Left lung (tissue), 10 donors: Measurements from ENCODE around the gene PTPRN2. TPM values are rescaled to one million over a fixed set of nuclear protein-coding genes. Genes with fewer than 3 reads are reported as not detected.

Experiments used
- ATAC-seq: fragments of 200-7000 bp; cut with Tn5 transposase; one replicate; pipeline ENCODE4 v1.9.1; 2020; ENCODE audit warnings: moderate library complexity
- DNase-seq, 4 donors: peaks; one replicate each; pipeline ENCODE4 v3.0.0-alpha.2; 2013 to 2020
- H3K27ac ChIP-seq, 2 donors: fragments of 200-600 bp; sonication (generic) in 1 of 2; one replicate each; pipeline versions ENCODE4 v1.5.0 to v1.8.0; 2020 to 2021
- H3K27me3 ChIP-seq, 2 donors: fragments of 200-600 bp; sonication (generic) in 1 of 2; one replicate each; pipeline versions ENCODE4 v1.5.0 to v1.8.0; 2020 to 2021
- H3K36me3 ChIP-seq, 2 donors: fragments of 200-600 bp; sonication (generic) in 1 of 2; one replicate each; pipeline versions ENCODE4 v1.5.0 to v1.8.0; 2020 to 2021
- H3K4me1 ChIP-seq, 2 donors: fragments of 200-600 bp; one replicate each; pipeline ENCODE4 v1.8.0; 2021
- H3K4me3 ChIP-seq, 2 donors: fragments of 200-600 bp; sonication (generic) in 1 of 2; one replicate each; pipeline versions ENCODE4 v1.5.0 to v1.8.0; 2020 to 2021; ENCODE audit warnings: mild to moderate bottlenecking in 1 of 2
- H3K9me3 ChIP-seq, 2 donors: fragments of 200-600 bp; sonication (generic) in 1 of 2; one replicate each; pipeline versions ENCODE4 v1.5.0 to v1.8.0; 2020 to 2021
- intact Hi-C, 2 donors: fragments of 100-400 bp; cut with DNase I; formaldehyde crosslinking; loops; one replicate each; pipeline versions ENCODE4 v1.11.2 to v1.14.2; 2022
- polyA plus RNA-seq, 6 donors: library from polyadenylated mRNA; unstranded; fragments of 120-200 nt; gene quantifications; one replicate each; pipeline ENCODE4 v1.2.1, GENCODE V29; 2013; ENCODE audit not compliant: insufficient read length in 6 of 6
- total RNA-seq, 2 donors: library from RNA; stranded (reverse); fragmentation: NEBNext Ultra II Directional; extraction: Animal tissue kit (Norgen Biotek cat#: 25700); gene quantifications; one replicate each; pipeline ENCODE4 v1.2.1, GENCODE V29; 2021
- TF ChIP-seq, protein P1 (sequence below), 2 donors: fragments of 200-600 bp; sonication (generic) in 1 of 2; IDR thresholded peaks; one replicate each; pipeline versions ENCODE4 v1.5.0 to v1.8.0; 2021; ENCODE audit warnings: antibody characterized with exemption in 2 of 2
- donor health status: DM: no; HTN: yes; CAD: no.
- donor health status: DM: no; HTN: no; CAD: no.

The PTPRN2 gene
- total and polyA plus RNA-seq, 8 donors = 4.0 to 7.8 (median 6.8) TPM

- DNase-seq = no peak
- TF ChIP-seq, protein P1, sequence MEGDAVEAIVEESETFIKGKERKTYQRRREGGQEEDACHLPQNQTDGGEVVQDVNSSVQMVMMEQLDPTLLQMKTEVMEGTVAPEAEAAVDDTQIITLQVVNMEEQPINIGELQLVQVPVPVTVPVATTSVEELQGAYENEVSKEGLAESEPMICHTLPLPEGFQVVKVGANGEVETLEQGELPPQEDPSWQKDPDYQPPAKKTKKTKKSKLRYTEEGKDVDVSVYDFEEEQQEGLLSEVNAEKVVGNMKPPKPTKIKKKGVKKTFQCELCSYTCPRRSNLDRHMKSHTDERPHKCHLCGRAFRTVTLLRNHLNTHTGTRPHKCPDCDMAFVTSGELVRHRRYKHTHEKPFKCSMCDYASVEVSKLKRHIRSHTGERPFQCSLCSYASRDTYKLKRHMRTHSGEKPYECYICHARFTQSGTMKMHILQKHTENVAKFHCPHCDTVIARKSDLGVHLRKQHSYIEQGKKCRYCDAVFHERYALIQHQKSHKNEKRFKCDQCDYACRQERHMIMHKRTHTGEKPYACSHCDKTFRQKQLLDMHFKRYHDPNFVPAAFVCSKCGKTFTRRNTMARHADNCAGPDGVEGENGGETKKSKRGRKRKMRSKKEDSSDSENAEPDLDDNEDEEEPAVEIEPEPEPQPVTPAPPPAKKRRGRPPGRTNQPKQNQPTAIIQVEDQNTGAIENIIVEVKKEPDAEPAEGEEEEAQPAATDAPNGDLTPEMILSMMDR (IDR thresholded peaks at IDR 0.05) = no peak
- Histone ChIP-seq H3K27ac (no peak overlapping the region), H3K27me3 (no peaks in the 10 kb centered on the region), H3K4me3 (no peak overlapping the region), H3K9me3 (peaks cover 0 to 3% of the 10 kb centered on the region in 2 donors), H3K4me1 (no peaks in the 10 kb centered on the region), H3K36me3 (no peaks in the 10 kb centered on the region)
- no peak for ATAC-seq
- intact Hi-C loops = no loop called here
Observed at GRCh38 chr7:157926107-157926506, 661.5 kb downstream of the PTPRN2 start.

GRCh38 chr7:157925383-157925875, 662.2 kb downstream of the PTPRN2 start:
- peaks cover 0 to 3% of the 10 kb centered on the region in 2 donors for H3K9me3 ChIP-seq
- H3K27ac ChIP-seq = no peak overlapping the region
- H3K27me3 ChIP-seq = no peaks in the 10 kb centered on the region
- intact Hi-C loops = no loop called here
- H3K36me3 ChIP-seq = no peaks in the 10 kb centered on the region
- no peak for DNase-seq
- no peaks in the 10 kb centered on the region for H3K4me1 ChIP-seq
- no peak overlapping the region for H3K4me3 ChIP-seq
- ATAC-seq = no peak
- TF ChIP-seq, protein P1 (IDR thresholded peaks at IDR 0.05) = no peak

GRCh38 chr7:157923903-157924630, 663.6 kb downstream of the PTPRN2 start:
- TF ChIP-seq, protein P1 (IDR thresholded peaks at IDR 0.05) = no peak
- Histone ChIP-seq H3K36me3 (no peaks in the 10 kb centered on the region), H3K9me3 (peaks cover 0 to 3% of the 10 kb centered on the region in 2 donors), H3K4me3 (no peak overlapping the region), H3K27me3 (no peaks in the 10 kb centered on the region), H3K4me1 (no peaks in the 10 kb centered on the region), H3K27ac (no peak overlapping the region)
- DNase-seq (no peak), ATAC-seq (no peak)
- intact Hi-C loops = no loop called here

GRCh38 chr7:157922576-157922975, 665.0 kb downstream of the PTPRN2 start:
- H3K27me3 ChIP-seq = no peaks in the 10 kb centered on the region
- H3K4me1 ChIP-seq = no peaks in the 10 kb centered on the region
- H3K9me3 ChIP-seq = peaks cover 0 to 3% of the 10 kb centered on the region in 2 donors
- DNase-seq = no peak
- intact Hi-C loops = no loop called here
- no peak overlapping the region for H3K27ac ChIP-seq
- no peak overlapping the region for H3K4me3 ChIP-seq
- TF ChIP-seq, protein P1 (IDR thresholded peaks at IDR 0.05) = no peak
- no peak for ATAC-seq
- no peaks in the 10 kb centered on the region for H3K36me3 ChIP-seq

- TF ChIP-seq, protein P1 (IDR thresholded peaks at IDR 0.05) = no peak
- H3K9me3 ChIP-seq = peaks cover 0 to 23% of the 10 kb centered on the region in 2 donors
- no peak overlapping the region for H3K4me3 ChIP-seq
- no peaks in the 10 kb centered on the region for H3K4me1 ChIP-seq
- DNase-seq = no peak
- H3K27ac ChIP-seq = no peak overlapping the region
- H3K36me3 ChIP-seq = no peaks in the 10 kb centered on the region
- intact Hi-C loops = no loop called here
- no peaks in the 10 kb centered on the region for H3K27me3 ChIP-seq
- no peak for ATAC-seq
Observed at GRCh38 chr7:157918326-157919080, 669.1 kb downstream of the PTPRN2 start.
